IMR-90 (cell line): ENCODE measurements around the gene SOX6.

Experiments
- CEBPB ChIP-seq: IDR thresholded peaks from 2 replicates; pipeline ENCODE4 v1.6.1; 2012; ENCODE audit warnings: low read depth, low read length, improper control_type of control experiment
- CHD1 ChIP-seq: IDR thresholded peaks from 2 replicates; pipeline ENCODE4 v1.6.1; 2012; ENCODE audit warnings: low read depth, low read length, improper control_type of control experiment
- CTCF ChIP-seq: conservative IDR thresholded peaks from 2 replicates; pipeline ENCODE4 v1.5.1; 2012; ENCODE audit warnings: mild to moderate bottlenecking, low read depth, low read length, improper control_type of control experiment
- FOS ChIP-seq: fragments of 150-350 bp; IDR thresholded peaks from 2 replicates; pipeline ENCODE4 v1.6.1; 2016; ENCODE audit warnings: low read depth, low read length
- POLR2A ChIP-seq: IDR thresholded peaks from 2 replicates; pipeline ENCODE4 v1.6.1; 2012; ENCODE audit warnings: mild to moderate bottlenecking, low read depth, low read length
- RAD21 ChIP-seq: IDR thresholded peaks from 2 replicates; pipeline ENCODE4 v1.6.1; 2012; ENCODE audit warnings: low read length, improper control_type of control experiment
- RCOR1 ChIP-seq: IDR thresholded peaks from 2 replicates; pipeline ENCODE4 v1.6.1; 2012; ENCODE audit warnings: mild to moderate bottlenecking, low read length, improper control_type of control experiment; ENCODE audit not compliant: insufficient replicate concordance
- USF2 ChIP-seq: fragments of 150-350 bp; IDR thresholded peaks from 2 replicates; pipeline ENCODE4 v1.6.1; 2017; ENCODE audit warnings: mild to moderate bottlenecking, antibody characterized with exemption, low read length, low read depth

GRCh38 chr11:16018931-16019330, 337.4 kb downstream of the SOX6 start:
- TF ChIP-seq CEBPB (no peak), RAD21 (no peak), CTCF (no peak), FOS (no peak), USF2 (no peak), POLR2A (no peak), RCOR1 (no peak), CHD1 (no peak)
